ENCODE results near the gene KRTAP12-3.
"Not testable (repeated sequence)": the region's sequence is repeated elsewhere in the genome, so short reads cannot be mapped to it uniquely, and the experiment has no call there.

KRTAP12-3 gene

GRCh38 chr21:44684483-44684882 lies 26.8 kb downstream of the KRTAP12-3 start:
- no peak overlapping the region for H2AFZ ChIP-seq (ENCODE audit: low read length)
- no peak overlapping the region for H3K9ac ChIP-seq (ENCODE audit: low read length)
- no peak for TF ChIP-seq CTCF (IDR thresholded peaks at IDR 0.05; ENCODE audit: low read length)
- TF ChIP-seq EZH2 (IDR thresholded peaks at IDR 0.05; ENCODE audit: borderline replicate concordance, low read length), result no peak
- H3K36me3 ChIP-seq (ENCODE audit: insufficient read depth, low read length), result no peaks in the 10 kb centered on the region
- H3K9me2 ChIP-seq (ENCODE audit: low read depth, low read length), result no peaks in the 10 kb centered on the region
- no peaks in the 10 kb centered on the region for H4K20me1 ChIP-seq (ENCODE audit: insufficient read depth, low read length)
- H3K4me1 ChIP-seq (ENCODE audit: insufficient read depth, low read length, severe bottlenecking), result no peaks in the 10 kb centered on the region
- H3K27me3 ChIP-seq (ENCODE audit: insufficient read depth, low read length), result peaks cover 3% of the 10 kb centered on the region; the same call in 1 of the 2 replicates
- H3F3A ChIP-seq (ENCODE audit: insufficient read depth, low read length), result no peaks in the 10 kb centered on the region
- H3K9me3 ChIP-seq (ENCODE audit: low read length), result no peaks in the 10 kb centered on the region
- H3K4me2 ChIP-seq (ENCODE audit: low read length), result no peak overlapping the region
- no peak overlapping the region for H3K4me3 ChIP-seq (ENCODE audit: low read depth, low read length, poor library complexity, severe bottlenecking)
- no peak overlapping the region for H3K27ac ChIP-seq (ENCODE audit: low read depth, low read length, poor library complexity, severe bottlenecking)
- no peaks in the 10 kb centered on the region for H3K79me2 ChIP-seq (ENCODE audit: insufficient read depth, low read length)

GRCh38 chr21:44685050-44685449 lies 27.3 kb downstream of the KRTAP12-3 start:
- H4K20me1 ChIP-seq (ENCODE audit: insufficient read depth, low read length); H3K9ac ChIP-seq (ENCODE audit: low read length); H3K4me3 ChIP-seq (ENCODE audit: low read depth, low read length, poor library complexity, severe bottlenecking); H3K79me2 ChIP-seq (ENCODE audit: insufficient read depth, low read length); H3K9me2 ChIP-seq (ENCODE audit: low read depth, low read length); H3K27me3 ChIP-seq (ENCODE audit: insufficient read depth, low read length); H2AFZ ChIP-seq (ENCODE audit: low read length); H3K4me2 ChIP-seq (ENCODE audit: low read length); H3F3A ChIP-seq (ENCODE audit: insufficient read depth, low read length); H3K36me3 ChIP-seq (ENCODE audit: insufficient read depth, low read length); H3K27ac ChIP-seq (ENCODE audit: low read depth, low read length, poor library complexity, severe bottlenecking); H3K9me3 ChIP-seq (ENCODE audit: low read length); H3K4me1 ChIP-seq (ENCODE audit: insufficient read depth, low read length, severe bottlenecking): not testable (repeated sequence)

- Histone ChIP-seq H3F3A (ENCODE audit: insufficient read depth, low read length) (no peaks in the 10 kb centered on the region), H3K4me1 (ENCODE audit: insufficient read depth, low read length, severe bottlenecking) (no peaks in the 10 kb centered on the region), H3K79me2 (ENCODE audit: insufficient read depth, low read length) (no peaks in the 10 kb centered on the region), H2AFZ (ENCODE audit: low read length) (no peak overlapping the region), H4K20me1 (ENCODE audit: insufficient read depth, low read length) (no peaks in the 10 kb centered on the region), H3K4me2 (ENCODE audit: low read length) (no peak overlapping the region), H3K27ac (ENCODE audit: low read depth, low read length, poor library complexity, severe bottlenecking) (no peak overlapping the region), H3K9me3 (ENCODE audit: low read length) (no peaks in the 10 kb centered on the region), H3K27me3 (ENCODE audit: insufficient read depth, low read length) (peaks cover 8% of the 10 kb centered on the region; the same call in 1 of the 2 replicates), H3K9ac (ENCODE audit: low read length) (no peak overlapping the region), H3K36me3 (ENCODE audit: insufficient read depth, low read length) (no peaks in the 10 kb centered on the region), H3K4me3 (ENCODE audit: low read depth, low read length, poor library complexity, severe bottlenecking) (no peak overlapping the region), H3K9me2 (ENCODE audit: low read depth, low read length) (no peaks in the 10 kb centered on the region)
- TF ChIP-seq CTCF (IDR thresholded peaks at IDR 0.05; ENCODE audit: low read length), result no peak
- TF ChIP-seq EZH2 (IDR thresholded peaks at IDR 0.05; ENCODE audit: borderline replicate concordance, low read length), result no peak
These were observed 28.5 kb downstream of the KRTAP12-3 start for GRCh38 chr21:44686000-44686781.
